Mucosa of stomach (tissue), 1 donor: ENCODE results near the gene KCNMA1.

Experiments used
- H3K27me3 ChIP-seq: one replicate; pipeline ENCODE4 v1.7.0; 2013; ENCODE audit warnings: mild to moderate bottlenecking, low read length; ENCODE audit not compliant: control insufficient read depth, insufficient read depth
- H3K36me3 ChIP-seq: one replicate; pipeline ENCODE4 v1.7.0; 2013; ENCODE audit warnings: low read length; ENCODE audit not compliant: control insufficient read depth, insufficient read depth
- H3K4me1 ChIP-seq: one replicate; pipeline ENCODE4 v1.7.0; 2013; ENCODE audit warnings: mild to moderate bottlenecking, low read length; ENCODE audit not compliant: control insufficient read depth, insufficient read depth
- H3K4me3 ChIP-seq: one replicate; pipeline ENCODE4 v1.7.0; 2013; ENCODE audit warnings: low read length
- H3K9ac ChIP-seq: one replicate; pipeline ENCODE4 v1.7.0; 2013; ENCODE audit warnings: mild to moderate bottlenecking, low read length, moderate library complexity
- H3K9me3 ChIP-seq: one replicate; pipeline ENCODE4 v1.7.0; 2013; ENCODE audit warnings: mild to moderate bottlenecking, low read length, moderate library complexity; ENCODE audit not compliant: control insufficient read depth
- donor health status: Pancreatic carcinoma.

KCNMA1 gene

DNA sequence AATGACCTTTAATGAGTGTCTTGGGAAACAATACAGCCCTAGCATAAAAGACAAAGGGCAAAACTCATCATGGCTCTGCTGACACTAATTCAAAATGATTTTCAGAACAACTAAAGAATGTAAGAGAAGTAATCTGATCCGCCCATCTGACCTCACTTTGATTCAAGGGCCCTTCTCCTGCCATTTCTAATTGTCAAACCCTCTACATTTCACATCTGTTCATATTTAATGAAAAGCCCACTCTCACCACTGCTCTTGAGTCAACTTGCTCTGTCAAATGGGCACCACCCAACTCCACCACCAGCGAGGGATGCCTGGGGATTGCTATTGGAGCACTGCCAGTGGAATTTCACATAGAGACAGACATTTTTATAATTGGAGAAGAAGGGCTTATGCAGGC, 639.2 kb downstream of the KCNMA1 start:
- Histone ChIP-seq H3K4me1 (no peaks in the 10 kb centered on the region), H3K9me3 (no peaks in the 10 kb centered on the region), H3K9ac (no peak overlapping the region), H3K36me3 (no peaks in the 10 kb centered on the region), H3K4me3 (no peak overlapping the region), H3K27me3 (no peaks in the 10 kb centered on the region)

DNA sequence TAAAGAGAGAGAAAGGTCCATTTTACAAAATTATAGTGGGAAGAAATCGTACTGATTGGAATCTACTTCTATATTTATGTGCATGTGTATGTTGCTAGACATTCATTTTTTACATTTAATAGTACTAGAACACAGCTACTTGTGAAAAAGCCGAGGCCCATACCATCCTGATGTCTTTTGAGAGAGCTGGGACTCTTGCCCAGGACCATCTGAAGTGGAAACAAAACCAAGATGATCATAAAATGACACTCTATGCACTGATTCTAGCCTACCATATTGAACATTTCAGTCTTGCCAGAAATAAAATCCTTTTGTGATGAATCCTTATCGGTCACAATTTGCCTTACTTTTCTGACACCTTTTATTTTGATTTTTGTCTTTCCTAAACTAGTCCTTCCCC, 640.0 kb downstream of the KCNMA1 start:
- Histone ChIP-seq H3K36me3 (no peaks in the 10 kb centered on the region), H3K4me1 (no peaks in the 10 kb centered on the region), H3K4me3 (no peak overlapping the region), H3K9ac (no peak overlapping the region), H3K9me3 (no peaks in the 10 kb centered on the region), H3K27me3 (no peaks in the 10 kb centered on the region)

DNA sequence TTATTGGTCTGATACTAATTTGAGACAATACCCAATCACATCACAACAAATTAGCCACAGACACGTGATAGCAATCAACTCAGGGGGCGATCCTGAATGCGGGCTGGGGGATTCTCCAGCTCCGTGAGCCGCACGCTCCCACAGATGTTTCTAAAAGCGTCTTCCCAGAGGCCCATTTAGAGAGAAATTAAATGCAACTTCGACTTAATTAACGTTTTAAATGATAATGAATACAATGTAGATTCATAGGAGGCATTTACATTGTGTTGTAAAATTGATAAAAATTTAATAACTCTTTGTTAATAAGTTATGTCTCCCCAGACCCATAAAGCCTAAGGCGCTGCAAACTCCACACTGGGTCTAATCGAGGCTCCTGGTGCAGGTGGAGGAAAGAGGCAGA, 642.6 kb downstream of the KCNMA1 start:
- no peaks in the 10 kb centered on the region for H3K4me1 ChIP-seq
- no peaks in the 10 kb centered on the region for H3K9me3 ChIP-seq
- no peaks in the 10 kb centered on the region for H3K36me3 ChIP-seq
- H3K4me3 ChIP-seq = no peak overlapping the region
- no peak overlapping the region for H3K9ac ChIP-seq
- no peaks in the 10 kb centered on the region for H3K27me3 ChIP-seq

DNA sequence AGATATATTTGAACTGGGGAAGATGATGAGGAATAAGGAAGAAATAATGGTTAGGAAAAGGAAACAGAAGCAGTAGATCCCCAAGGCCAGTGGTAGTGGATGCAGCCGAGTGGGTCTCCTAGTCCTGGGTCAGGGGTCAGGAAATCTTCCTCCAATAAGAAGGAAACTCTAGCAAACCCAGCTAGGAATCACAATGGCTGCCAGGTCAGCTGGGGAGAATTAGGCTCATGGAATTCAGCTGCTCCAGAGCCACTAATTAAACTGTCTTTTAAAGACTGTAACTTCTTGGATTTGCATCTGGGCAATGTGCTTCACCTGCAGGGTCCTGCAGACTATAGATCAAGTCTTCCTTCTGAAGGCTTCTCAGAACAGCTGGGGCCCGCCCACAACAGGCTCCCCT, 644.4 kb downstream of the KCNMA1 start:
- Histone ChIP-seq H3K4me3 (no peak overlapping the region), H3K27me3 (no peaks in the 10 kb centered on the region), H3K9me3 (no peaks in the 10 kb centered on the region), H3K9ac (no peak overlapping the region), H3K36me3 (no peaks in the 10 kb centered on the region), H3K4me1 (no peaks in the 10 kb centered on the region)

DNA sequence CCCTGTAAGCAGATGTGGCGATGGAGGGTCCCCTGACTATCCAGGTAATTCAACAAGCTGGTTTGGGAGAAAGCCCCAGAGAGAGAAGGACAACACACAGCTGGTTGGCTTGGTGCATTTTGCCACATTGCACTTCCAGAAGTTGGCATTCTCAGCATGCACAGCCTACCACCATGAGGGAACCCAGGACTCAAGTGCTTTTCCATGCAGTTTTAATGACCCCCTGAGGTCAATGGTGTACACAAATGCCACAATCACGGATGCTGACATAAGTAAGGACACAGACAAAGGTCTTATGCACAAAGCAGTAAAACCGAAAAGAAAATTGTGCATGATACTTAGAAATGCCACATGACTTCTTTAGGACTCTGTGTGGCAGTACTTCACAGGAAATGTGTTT, 645.1 kb downstream of the KCNMA1 start:
- Histone ChIP-seq H3K27me3 (no peaks in the 10 kb centered on the region), H3K4me1 (no peaks in the 10 kb centered on the region), H3K36me3 (no peaks in the 10 kb centered on the region), H3K9ac (no peak overlapping the region), H3K9me3 (no peaks in the 10 kb centered on the region), H3K4me3 (no peak overlapping the region)

DNA sequence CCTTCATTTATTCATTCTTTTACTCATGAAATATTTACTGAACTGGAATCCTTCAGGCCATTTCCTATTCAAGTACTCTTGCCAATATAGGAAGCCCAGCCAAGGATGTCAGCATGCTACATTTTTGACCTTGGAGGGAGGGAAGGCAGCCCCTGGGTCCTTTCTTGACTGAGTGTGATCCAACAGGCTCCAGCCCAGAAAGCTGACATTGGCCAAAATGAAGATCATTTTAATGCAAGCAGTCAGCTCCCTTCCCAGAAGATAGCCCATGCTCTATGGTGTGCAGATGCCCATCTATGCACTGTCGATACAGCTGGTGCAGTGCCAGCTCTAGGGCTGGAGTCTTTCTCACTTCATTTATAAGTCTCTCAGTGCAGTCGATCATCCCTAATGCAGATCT, 646.0 kb downstream of the KCNMA1 start:
- Histone ChIP-seq H3K9me3 (no peaks in the 10 kb centered on the region), H3K27me3 (no peaks in the 10 kb centered on the region), H3K36me3 (no peaks in the 10 kb centered on the region), H3K4me3 (no peak overlapping the region), H3K9ac (no peak overlapping the region), H3K4me1 (no peaks in the 10 kb centered on the region)

DNA sequence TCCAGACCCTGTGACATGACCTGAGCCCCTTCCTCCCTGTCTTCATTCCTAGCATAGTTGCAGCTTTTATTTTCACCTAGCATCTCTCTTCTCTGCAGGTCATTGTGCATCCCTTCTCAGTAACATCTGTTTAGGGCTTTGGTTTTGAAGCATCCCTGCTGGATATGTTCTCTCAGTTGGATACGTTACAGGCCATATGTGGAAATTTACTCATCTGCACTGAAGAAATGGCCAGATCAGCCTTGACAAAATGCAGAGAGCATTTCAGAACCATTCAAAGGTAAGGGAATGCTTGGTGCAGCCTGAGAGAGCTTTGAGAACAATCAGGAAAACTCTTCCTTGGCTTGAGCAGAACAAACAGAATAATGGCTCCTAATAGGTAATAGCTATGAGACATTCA, 647.0 kb downstream of the KCNMA1 start:
- Histone ChIP-seq H3K9me3 (no peaks in the 10 kb centered on the region), H3K4me3 (no peak overlapping the region), H3K27me3 (no peaks in the 10 kb centered on the region), H3K36me3 (no peaks in the 10 kb centered on the region), H3K9ac (no peak overlapping the region), H3K4me1 (no peaks in the 10 kb centered on the region)

DNA sequence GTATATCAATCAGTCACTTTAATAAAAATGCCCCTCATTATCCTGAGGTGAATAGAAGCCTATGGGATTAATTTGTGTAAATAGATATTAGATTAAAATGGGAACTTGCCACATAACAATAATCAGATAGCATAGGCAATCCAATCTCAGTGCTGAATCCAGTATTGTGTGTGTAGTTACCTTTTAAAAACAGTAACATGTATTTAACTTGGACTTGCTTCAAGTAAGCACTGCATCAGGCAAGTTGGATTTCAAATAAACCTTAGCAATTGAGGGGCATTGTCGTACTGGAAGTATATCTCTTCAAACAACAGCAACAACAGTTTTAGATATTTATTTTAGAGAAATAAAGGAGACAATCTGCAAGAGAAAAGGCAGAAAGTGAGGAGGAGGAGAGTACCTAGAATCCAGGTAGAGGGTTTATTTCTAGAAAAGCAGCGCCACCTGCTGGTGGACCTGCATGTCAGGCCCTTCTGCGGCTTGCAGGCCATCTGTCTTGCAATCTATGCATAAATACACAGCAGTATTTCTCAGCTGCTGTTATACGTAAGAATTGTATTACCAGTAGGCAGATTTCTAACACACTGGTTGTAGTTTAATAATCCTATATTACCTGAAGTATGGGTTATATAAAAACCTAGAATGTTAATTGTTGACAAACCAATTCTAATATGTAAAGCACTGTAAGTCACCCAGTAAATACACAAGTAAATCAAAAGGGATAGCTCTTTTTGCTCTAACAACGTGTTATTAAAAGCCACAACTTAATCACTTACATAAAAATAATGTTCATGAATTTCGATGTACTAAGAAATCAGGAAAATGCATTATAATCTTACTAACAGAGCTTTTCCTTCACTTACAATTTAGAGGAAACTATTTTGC, 652.8 kb downstream of the KCNMA1 start:
- H3K9me3 ChIP-seq = no peaks in the 10 kb centered on the region
- no peaks in the 10 kb centered on the region for H3K4me1 ChIP-seq
- no peaks in the 10 kb centered on the region for H3K36me3 ChIP-seq
- H3K27me3 ChIP-seq = no peaks in the 10 kb centered on the region
- no peak overlapping the region for H3K4me3 ChIP-seq
- no peak overlapping the region for H3K9ac ChIP-seq

DNA sequence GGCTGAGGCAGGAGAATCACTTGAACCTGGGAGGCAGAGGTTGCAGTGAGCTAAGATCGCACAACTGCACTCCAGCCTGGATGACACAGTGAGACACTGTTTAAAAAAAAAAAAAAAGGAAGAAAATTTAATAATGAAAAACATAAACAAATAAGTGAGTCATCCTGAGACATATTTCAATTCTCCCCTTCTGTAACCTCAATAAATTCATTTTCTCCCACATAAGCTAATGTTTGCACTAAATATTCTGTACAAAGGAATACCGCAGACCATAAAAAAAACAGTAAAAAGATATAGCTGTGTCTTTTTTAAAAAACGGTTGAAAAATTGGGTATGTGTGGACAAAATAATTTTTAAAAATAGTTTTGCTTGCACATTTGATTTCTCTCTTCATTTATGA, 654.0 kb downstream of the KCNMA1 start:
- H3K4me3 ChIP-seq = no peak overlapping the region
- no peaks in the 10 kb centered on the region for H3K27me3 ChIP-seq
- no peaks in the 10 kb centered on the region for H3K36me3 ChIP-seq
- no peaks in the 10 kb centered on the region for H3K9me3 ChIP-seq
- H3K4me1 ChIP-seq = no peaks in the 10 kb centered on the region
- no peak overlapping the region for H3K9ac ChIP-seq

DNA sequence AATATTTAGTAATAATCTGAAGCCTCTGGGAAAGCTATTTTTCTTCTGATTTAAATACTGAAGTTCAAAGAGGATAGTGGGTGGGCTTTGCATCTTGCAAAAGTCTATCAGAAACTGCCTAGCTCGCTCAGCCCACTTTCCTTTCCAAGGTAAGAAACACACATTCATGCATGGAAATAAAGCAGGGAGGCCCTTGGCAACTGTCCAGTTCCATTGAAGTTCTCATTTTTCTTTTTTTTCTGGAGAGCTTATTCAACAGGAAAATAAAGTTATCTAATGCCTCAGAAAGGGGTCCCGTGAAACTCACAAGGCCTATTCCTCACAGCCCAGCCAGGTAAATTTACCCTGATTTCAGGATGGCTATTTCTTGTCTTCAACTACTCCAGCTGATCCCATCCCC, 654.9 kb downstream of the KCNMA1 start:
- Histone ChIP-seq H3K4me3 (no peak overlapping the region), H3K9me3 (no peaks in the 10 kb centered on the region), H3K9ac (no peak overlapping the region), H3K27me3 (no peaks in the 10 kb centered on the region), H3K36me3 (no peaks in the 10 kb centered on the region), H3K4me1 (no peaks in the 10 kb centered on the region)

DNA sequence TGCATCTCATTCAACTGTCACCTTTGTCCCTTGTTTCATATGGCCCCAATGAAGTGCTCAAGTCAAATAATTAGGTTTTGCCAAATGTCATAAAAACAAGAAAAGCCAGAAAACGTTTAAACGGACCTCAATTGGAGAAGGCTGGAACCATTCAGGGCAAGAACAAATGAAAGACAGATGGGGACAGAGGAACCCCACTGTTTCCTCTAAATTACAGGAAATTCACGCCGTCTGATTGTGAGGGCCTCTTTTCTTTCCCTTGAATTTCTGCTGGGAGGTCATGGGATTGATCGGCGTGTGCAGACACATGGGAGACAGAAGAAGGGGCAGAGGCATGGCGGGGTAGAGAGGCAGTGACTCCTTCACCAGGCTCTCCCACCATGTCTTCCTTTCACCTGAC, 656.4 kb downstream of the KCNMA1 start:
- Histone ChIP-seq H3K9me3 (no peaks in the 10 kb centered on the region), H3K4me3 (no peak overlapping the region), H3K27me3 (no peaks in the 10 kb centered on the region), H3K9ac (no peak overlapping the region), H3K4me1 (no peaks in the 10 kb centered on the region), H3K36me3 (no peaks in the 10 kb centered on the region)

DNA sequence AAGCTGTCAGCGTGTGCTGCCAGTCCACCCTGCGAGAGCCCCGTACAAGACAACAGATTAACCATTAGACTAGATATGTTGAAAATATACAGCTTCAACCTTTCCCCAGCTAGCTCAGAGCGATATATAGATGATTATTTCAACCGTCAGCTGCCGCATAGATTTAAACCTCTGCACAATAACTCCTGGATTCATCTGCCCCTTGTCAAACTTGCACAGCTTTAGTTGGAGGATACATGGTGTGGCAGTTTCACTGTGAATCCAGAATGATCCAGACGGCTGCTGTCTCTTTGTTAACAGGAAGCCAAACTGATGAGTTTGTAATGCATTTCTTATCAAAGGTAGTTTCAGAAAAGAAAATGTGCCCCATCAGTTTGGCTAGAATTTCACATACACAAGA, 659.7 kb downstream of the KCNMA1 start:
- Histone ChIP-seq H3K4me1 (no peaks in the 10 kb centered on the region), H3K27me3 (no peaks in the 10 kb centered on the region), H3K9ac (no peak overlapping the region), H3K9me3 (no peaks in the 10 kb centered on the region), H3K4me3 (no peak overlapping the region), H3K36me3 (no peaks in the 10 kb centered on the region)

DNA sequence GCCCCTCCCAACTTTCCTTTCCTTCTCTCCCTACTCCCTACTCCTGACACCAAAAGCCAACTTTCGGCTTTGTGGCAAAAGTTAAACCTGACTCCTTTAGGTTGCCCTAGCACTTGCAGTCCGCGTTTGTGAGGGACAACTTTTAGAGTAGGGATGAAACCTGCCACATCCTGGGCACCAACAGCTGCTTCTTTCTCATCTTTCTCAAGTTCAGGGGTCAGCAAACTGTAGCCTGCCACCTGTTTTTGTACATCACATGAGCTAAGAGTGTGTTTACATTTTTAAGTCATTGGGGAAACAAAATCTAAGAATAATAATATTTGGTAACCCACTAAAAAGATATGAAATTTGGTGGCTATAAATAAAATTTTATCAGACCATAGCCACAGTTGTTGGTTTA, 660.6 kb downstream of the KCNMA1 start:
- no peak overlapping the region for H3K4me3 ChIP-seq
- H3K9ac ChIP-seq = no peak overlapping the region
- H3K27me3 ChIP-seq = no peaks in the 10 kb centered on the region
- H3K4me1 ChIP-seq = no peaks in the 10 kb centered on the region
- H3K36me3 ChIP-seq = no peaks in the 10 kb centered on the region
- H3K9me3 ChIP-seq = no peaks in the 10 kb centered on the region
